Inferior parietal cortex (tissue), 1 donor: ENCODE measurements around the gene ABHD17A.
"Not testable (repeated sequence)": the region's sequence is repeated elsewhere in the genome, so short reads cannot be mapped to it uniquely, and the experiment has no call there.

Experiments
- DNase-seq: peaks from one replicate; pipeline ENCODE4 v3.0.0-alpha.2; 2016; ENCODE audit errors: extremely low spot score

ABHD17A gene

DNA sequence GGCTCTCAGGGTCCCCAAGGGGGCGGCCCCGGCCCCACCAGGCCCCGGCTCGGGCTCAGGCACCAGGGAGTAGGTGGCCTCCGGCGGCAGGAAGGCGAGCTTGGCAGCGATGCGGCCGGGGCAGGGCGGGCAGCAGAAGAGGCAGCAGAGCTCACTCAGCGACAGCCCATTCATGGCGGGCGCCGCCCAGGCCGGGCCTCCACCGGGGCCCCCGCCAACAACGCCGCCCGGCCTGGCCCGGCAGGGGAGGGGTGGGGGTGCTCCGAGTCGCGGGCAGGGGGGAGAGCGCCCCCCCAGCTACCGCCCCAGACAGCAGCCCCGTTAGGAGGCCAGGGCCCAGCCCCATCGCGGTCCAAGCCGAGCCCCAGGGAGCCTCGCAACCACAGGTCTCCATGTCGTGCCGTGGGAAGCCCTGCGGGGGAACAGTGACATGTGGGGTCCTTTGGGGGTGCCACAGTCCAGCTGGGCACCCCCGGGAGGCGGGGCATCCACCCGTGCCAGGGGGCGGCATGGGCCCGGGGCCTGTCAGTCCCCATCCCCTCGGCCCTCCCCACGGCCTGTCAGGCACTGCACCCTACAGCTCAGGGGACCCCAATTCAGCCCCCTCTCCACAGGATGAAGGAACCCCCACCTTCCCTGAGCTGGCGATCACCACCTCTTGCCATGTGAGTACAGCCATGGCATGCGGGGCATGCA lies 3.8 kb downstream of the ABHD17A start:
- not testable (repeated sequence) for DNase-seq

DNA sequence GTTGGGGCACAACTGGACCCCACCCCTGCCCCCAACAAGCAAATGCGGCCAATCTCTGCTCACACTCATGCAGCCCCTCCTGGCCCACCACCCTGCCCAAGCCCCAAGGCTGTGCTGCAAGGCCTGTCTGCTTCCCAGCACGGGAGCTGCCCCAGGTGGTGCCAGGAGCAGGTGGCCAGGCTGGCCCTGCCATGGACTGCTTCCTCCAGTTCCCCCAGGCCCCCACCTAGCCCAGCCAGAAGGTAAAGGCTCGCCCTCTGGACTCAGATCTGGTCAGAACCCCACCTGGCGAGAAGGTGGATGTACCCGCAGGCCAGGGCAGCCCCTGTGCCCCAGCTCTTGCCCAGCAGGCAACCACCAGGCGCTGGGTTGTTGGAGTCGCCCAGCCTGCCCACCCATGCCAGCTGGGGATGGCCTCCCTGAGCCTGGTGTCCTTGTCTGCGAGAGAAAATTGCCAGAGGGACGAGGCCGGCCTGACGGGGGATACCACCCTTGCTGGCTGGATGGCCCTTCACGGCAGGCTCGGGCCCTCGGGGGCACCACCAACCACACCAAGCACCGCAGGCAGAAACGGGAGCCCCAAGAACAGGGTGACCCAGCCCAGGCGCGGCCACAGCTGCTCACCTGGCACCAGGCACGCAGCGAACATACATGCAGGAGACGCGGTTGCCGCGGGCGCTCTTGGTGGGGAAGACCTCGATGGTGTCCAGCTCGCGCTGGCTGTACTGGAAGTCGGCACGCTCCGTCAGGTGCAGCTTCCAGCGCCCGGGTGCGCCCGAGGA lies 4.5 kb downstream of the ABHD17A start:
- no peak for DNase-seq

DNA sequence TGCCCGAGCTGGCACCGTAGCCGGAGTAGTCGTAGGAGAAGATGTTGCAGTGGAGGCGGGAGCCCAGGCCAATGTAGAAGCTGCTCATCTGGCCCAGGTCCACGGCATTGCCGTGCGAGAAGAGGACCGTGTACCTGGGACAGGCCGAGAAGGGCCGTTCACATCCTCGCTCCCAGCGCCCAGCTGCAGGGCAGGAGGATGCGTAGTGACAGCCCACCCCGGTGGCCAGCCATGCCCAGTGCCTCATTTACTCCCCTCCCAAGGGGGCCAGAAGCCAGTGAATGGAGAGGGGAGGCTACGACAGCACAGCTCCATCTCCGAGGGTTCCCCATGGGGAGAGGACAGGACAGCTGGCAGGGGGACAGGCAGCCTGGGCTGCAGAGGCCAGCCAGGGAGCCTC lies 5.3 kb downstream of the ABHD17A start:
- DNase-seq = not testable (repeated sequence)

DNA sequence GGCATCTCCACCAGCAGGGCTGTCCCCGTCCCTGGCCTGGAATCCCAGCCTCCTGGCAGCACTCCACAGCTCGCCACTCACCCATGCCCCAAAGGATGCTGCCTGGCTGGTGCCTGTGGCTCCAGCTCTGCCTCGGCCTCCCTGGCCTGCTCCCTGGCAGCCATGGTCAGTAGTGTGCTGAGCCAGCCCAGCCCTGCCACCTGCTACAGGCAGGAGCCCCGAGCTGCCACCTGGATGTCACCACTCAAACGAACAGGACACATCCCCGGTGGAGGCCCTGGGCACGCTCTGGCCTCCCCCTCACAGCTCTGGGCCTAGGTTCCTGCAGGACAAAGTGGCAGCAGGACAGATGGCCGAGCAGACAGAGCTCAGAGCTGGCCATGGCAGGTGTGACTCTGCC lies 6.7 kb downstream of the ABHD17A start:
- DNase-seq = not testable (repeated sequence)

DNA sequence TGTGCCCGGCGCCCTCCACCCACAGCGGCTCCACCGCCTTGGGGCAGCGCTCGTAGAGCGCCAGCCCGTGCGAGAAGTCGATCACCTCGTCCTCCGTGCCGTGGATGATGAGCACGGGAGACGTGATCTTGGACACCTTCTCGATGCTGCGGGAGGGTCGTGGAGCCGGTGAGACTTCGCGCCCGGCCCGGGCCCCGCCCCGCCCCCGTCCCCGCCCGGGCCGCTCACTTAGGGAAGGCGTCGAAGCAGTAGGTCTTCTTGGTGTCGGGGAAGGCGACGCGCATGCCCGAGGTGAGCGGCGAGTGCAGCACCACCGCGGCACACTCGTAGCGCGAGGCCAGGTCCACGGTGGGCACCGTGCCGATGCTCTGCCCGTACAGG lies 8.0 kb downstream of the ABHD17A start:
- not testable (repeated sequence) for DNase-seq

DNA sequence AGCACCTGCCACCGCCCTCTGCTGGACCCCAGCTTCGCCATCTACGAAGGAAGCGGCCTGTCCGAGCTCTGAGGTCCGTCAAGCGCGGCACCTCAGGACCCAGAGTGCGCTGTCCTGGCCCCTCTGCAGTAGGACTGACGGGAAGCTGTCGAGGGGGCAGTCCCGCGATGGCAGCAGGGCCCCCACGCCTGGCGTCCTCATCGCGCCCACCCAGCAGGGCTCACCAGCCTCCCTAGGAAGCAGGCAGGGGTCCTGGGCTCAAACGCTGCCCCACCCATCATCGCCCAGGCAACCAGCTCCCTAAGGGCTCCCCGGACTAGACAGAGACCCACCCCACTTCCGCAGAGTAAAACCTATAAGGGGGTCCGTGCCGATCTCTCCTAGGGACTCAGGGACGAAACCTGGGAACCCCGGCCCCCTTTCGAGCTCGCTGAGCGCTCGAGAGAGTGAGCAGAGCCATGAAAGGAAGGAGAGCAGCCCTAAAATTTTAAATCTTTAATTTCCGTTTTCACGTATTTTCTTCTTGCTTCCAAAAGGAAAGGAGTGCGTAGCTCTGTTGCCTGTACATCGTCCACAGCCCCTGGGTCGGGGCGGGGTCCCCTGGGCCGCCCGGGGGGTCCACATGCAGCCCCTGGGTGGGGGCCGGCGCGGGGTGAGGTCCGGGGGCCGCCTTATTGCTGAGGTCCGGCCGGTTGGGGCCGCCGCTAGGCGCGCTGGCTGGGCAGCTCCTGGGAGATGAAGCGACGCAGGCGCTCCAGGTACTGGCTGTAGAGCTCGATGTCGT lies 8.6 kb downstream of the ABHD17A start:
- DNase-seq = not testable (repeated sequence)

DNA sequence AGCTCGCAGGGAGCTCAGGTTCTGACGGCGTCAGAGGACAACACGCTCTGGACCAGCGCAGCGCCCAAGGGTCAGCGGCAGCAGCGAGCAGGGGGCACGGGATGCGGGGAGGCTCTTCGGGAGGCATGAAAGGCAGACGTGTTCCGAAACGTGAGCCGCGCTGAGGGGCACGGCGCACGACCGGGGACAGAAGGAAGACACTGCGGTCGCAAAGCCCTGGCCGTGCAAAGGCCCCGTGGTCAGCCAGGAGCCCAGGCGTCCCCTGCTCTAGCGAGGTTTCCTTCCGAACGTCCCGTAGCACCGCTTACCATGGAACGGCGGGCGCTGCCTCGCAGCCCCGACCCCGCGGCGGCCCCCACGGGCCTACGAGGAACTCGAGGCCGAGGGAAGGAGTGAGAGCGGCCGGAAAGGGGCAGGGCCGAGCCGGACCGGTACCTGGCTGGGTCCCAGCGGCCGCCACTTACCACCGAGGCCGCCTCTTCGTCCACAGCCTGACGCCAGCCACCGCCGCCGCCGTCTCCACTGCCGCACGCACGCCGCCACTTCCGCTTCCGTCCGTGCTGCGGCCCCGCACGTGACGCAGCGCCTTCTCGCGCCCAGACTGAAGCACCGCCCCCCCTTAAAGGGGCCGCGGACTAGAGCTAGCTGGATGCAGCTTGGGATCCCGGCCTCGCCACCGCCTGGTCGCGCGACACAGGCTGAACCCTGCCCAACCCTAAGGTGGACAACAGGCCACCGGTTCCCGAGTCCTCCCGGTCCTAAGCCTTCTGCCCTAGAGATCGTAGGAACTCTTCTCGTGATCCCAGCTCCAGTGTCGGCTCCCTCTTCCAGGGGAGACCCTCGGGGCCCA lies 9.4 kb downstream of the ABHD17A start:
- peak; percentile 95 for DNase-seq

DNA sequence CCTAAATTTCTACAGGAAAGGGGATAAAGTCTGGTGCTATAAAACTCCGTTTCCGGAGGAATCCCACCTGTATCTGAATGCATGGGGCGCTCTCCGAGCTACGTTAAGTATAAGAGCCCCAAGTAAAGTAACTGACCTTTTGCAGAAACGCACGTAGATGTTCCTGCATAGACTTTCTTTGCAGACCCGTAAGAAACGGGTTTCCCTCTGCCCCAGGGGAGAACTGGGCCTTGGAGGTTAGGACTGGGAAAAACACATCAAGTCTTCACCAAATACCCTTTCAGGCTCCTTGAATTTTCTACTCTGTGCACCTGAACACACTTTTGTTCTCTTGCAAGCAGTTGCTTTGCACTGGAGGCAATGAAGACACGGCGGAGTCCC lies 10.0 kb downstream of the ABHD17A start:
- DNase-seq = not testable (repeated sequence)

DNA sequence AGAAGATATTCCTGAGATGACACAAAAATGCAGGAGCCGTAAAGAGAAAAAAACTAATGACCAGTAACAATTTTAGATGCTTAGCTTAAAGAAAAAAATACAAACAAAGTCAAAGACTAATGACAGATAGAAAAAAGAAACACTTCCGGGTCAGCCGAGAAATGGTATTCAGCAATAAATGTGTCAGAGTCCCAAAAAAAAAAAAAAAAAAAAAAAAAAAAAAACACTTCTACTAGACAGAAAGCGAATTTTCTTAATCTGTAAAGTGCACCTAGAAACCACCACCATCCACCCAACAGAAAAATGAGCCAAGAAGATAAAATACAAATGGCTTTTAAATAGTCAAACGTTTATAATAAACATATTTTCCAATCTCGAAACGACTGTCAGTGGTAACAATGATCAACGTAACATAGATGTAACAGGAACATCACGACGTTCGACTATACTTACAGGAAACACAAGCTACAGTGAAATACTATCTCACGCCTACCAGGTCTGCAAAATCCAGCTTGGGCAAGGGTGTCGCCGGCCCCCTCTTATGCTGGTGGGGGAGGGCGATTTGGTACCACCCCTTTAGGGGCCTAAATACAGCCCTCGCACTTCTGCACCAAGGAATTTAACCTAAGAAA lies 10.6 kb downstream of the ABHD17A start:
- DNase-seq = no peak

DNA sequence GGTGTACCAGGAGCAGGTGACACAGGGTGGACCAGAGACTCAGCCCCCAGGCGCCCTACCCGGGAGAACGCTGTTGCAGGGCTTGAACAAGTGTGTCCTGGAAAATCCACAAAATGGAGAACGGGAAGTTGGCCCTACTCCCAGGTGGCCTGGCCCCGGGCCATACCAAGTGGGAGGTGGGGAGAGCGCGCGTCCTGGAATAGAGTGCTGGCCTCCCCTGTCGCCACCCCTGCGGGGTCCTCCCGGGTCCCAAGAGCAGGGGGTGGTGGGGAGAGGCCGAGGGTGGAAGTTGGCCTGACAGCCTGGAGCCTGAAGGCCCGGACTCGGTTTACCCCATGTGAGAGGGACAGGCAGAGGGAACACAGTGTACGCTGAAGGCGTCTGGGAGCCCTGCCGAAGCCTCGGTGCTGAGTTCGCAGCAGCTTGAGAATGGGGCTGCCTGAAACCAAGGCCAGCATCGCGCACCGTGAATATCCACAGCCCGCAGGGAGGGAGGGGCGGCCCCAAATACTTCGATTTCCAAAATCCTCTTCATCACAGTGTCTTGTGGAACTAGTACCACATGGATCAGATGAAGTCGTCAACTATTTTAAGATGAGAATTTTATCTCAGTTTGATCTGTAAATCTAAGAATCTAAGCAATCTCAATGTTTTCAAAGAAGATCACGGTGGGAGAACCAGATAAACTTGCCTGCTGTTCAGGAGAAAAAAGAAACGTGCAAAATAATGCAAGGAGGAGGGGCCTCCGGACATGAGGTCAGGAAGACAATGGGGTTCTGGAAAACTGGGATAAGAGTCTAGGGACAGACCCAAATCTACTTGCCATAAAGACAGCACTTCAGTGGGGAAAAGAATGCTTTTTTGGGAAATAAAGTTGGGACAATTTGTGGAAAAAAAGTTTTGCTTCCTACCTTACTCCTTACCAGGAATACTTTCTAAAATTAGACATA lies 11.5 kb downstream of the ABHD17A start:
- DNase-seq = no peak

DNA sequence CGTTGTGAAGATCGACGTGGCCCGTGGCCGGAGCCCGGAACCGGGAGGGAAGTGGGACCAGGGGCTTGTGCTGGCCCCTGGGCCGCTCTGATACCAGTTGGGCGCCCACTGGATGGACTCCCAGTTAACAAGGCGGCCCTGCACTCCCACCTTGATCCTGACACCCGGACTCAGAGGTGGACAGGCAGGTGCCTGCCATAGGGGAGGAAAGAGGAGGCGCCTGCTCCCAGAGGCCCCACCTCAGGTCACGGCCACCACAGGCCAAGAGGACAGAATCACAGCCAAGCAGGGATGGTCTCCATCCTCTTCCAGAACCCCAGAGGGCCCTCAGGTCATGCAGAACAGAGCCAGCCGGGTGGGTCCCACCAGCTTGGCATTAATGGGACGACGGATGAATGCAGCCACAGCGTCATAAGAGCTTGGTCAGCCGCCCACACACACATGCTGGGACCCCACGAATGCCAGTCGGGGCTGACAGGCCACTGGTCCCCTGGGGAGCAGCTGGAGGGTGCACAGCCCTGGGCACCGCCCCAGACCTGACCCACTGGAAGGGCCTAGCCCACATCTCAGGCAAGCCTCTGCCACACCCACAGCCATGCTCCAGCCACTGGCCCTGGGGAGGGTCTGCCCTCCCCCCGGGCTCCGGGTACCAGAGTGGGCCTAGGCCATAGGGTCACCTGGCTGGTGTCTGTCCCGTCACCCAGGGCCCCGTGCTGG lies 12.3 kb downstream of the ABHD17A start:
- no peak for DNase-seq

DNA sequence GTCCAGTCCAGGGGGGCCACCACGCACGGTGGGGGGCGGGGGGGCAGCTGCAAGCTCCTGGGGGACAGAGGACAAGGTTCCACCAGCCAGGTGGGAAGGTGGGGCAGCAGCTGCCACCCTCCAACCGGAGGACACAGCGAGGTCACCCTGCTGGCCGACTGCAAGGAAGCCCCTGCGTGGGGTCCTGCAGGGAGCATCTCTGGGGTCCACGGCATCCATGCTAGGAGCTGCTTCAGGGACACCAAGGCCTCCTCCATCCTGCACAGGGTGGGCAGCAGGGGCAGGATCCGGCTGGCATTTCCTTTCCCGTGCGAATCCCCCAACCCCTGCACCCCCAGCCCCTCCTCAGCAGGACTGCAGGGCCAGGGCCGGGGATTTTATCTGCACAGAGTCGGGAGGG lies 13.7 kb downstream of the ABHD17A start:
- no peak for DNase-seq

DNA sequence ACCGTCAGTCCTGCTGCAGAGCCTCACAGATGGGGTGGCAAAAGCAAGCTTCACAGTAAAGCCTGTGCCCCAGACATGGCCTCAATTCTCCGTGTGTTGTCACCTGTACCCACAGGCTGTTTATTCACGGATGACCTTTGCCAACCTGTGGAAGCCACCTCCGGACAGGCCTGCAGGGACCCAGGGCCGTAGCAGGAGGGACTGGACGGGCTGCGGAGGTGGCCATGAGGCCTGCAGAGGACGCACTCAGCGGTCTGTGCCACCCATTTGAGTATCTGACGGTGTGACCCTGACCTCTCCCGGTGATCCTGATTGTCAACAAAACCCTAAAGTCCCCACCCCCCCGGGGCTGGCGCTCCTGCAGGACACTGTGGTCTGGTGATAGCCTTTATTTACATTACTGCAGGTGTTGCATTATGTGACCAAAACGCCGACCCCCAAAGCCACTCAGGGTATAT lies 14.1 kb downstream of the ABHD17A start:
- DNase-seq = no peak

DNA sequence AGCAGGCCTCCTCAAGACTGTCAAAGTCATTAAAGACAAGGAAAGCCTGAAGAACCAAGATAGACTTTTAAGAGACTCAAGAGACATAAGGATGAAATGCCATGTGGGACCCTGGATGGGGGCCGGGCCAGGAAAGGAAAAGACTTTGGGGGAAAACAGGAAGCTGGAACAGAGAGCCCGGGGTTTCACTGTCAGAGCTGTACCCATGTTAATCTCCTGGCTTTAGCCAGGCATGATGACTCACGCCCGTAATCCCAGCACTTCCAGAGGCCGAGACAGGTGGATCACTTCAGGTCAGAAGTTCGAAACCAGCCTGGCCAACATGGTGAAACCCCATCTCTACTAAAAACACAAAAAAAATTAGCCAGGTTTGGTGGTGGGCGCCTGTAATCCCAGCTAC lies 16.3 kb downstream of the ABHD17A start:
- DNase-seq = no peak

DNA sequence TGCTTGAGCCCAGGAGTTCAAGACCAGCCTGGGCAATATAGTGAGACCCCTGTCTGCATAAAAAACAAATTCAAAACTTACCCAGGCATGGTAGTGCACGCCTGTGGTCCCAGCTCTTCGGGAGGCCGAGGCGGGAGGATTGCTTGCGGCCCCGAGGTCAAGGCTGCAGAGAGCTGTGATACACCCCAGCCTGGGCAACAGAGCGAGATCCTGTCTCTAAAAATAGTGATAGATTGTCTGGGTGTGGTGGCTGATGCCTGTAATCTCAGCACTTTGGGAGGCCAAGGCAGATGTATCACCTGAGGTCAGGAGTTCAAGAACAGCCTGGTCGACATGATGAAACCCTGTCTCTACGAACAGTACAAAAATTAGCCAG lies 18.0 kb downstream of the ABHD17A start:
- no peak for DNase-seq

DNA sequence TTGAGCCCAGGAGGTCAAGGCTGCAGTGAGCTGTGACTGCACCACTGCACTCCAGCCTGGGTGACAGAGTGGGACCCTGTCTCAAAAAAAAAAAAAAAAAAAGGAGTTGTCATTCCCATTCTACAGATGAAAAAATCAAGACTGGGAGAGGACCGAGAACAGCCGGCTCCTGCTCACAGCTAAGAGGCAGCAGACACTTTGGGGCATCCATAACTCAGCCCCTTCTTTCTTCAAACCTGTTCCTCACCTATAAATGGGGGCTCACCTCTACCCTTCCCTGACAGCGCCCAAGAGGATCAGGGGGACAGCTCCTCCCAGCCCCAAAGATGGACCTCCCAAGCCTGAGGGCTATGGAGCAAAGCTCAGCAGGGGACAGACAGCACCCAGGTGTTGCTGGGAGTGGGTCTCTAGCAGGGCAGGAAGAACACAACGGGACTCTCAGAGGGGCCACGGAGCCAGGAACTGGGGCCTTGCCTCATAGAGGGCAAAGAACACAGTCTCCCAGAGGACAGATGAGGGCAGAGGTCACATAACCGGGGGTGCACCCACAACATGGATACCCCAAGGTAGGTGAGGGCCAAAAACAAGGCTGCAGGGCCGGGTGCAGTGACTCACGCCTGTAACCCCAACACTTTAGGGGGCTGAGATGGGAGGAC lies 18.5 kb downstream of the ABHD17A start:
- no peak for DNase-seq

DNA sequence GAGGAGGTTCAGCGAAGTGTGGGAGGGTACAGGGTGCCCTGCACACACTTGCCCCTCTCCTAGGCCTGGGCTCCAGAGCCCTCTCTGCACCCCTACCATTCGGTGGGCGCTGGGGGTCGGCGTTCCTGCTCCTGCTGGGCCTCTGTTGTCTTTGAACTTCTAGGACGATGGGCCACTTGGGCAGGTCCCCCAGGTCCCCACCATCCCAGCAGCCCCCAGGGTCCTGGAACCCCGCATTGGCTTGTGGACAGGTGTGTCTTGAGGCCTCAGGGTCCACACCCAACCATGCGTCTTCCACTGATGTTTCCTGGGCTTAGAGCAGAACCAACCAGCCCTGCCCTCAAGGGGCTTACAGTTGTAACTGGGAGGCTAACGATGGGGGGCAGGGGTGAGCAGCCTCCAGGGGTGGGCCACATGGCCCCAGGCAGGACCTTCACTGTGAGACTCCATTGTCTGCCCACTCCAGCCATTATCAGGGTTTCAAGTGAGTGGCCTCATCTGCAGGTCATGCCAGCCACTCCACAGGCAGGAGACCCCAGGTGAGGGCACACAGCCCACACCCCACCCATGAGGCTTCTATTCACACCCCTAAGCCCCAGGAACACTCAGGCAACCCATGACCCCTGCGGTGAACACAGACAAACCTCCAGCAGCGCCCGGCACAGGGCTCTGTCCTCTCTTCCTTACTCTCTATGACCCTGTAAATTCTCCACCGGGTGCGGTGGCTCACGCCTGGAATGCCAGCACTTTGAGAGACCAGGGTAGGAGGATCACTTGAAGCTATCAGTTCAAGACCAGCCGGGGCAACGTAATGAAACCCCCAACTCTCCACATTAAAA lies 19.9 kb downstream of the ABHD17A start:
- no peak for DNase-seq
